HG03571 (cell line): ENCODE results near the gene ARMC2.
"Not testable (repeated sequence)": the region's sequence is repeated elsewhere in the genome, so short reads cannot be mapped to it uniquely, and the experiment has no call there.

ENCODE experiments used
- ATAC-seq: cut with Tn5 transposase; IDR thresholded peaks from one replicate; pipeline ENCODE4 v1.9.1; 2021; ENCODE audit not compliant: unreplicated experiment

ARMC2 gene

DNA sequence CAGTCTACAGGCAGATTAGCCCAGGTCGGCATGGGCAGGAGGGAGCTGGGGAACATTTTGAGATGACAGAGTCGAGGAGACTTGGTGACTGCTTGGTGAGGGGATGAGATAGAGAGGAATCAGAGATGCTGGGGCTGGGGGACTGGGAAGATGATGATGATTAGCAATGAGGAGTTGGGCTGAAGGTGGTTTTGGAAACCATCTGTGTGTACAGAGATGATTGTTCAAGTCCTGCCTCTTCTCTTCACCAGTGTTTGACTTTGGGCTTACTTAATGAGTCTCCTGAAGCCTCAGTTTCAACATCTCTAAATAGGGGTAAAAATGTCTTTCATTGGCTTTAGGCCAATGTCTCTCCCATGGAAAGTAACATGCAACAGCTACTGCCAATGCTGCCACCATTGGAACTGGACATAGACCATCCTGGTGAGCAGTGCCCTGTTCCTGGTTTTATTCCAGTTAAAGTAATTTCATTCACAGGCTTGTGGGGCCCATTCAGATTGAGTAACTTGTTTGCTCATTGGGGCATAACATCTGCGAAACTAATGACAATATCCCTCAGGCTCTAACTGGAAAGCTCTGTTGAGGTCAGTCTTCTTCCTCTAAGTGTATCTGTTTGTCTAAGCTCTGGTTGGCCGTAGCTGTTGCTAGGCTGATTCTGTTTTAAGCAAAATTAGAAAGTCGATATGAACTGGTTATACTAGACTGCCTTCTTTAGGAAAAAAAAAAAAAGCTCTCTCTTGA lies 99.1 kb downstream of the ARMC2 start:
- ATAC-seq = no peak

- no peak for ATAC-seq
These were observed 100.0 kb downstream of the ARMC2 start for GRCh38 chr6:108948181-108948661.

DNA sequence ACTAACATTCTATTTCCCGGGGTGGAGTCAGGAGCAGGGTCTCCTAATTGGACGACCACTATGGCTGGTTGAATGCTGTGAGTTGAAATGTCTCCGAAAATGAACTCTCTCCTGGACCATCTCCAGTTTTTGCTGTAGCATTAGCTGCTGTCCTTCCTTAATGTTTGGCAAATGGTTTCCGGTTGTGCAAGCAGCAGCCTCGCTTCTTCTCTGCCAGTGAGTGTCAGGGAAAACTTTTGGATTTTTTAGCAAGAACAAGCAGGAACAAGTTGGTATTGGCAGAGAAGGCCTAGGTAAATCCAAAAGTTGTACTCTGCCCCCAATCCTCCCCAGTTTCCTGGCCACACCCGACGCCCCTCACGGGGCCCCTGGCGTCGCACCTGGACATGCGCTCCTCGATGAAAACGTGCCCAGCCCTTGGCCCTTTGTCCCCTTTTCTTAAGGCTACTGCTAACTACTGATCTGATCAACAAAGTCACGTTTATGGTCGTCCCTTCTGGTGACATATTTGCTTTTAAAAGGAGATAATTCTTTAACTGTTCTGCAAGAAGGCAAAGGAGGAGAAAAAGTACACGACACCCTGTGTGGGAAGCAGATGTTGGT lies 103.2 kb downstream of the ARMC2 start:
- no peak for ATAC-seq

DNA sequence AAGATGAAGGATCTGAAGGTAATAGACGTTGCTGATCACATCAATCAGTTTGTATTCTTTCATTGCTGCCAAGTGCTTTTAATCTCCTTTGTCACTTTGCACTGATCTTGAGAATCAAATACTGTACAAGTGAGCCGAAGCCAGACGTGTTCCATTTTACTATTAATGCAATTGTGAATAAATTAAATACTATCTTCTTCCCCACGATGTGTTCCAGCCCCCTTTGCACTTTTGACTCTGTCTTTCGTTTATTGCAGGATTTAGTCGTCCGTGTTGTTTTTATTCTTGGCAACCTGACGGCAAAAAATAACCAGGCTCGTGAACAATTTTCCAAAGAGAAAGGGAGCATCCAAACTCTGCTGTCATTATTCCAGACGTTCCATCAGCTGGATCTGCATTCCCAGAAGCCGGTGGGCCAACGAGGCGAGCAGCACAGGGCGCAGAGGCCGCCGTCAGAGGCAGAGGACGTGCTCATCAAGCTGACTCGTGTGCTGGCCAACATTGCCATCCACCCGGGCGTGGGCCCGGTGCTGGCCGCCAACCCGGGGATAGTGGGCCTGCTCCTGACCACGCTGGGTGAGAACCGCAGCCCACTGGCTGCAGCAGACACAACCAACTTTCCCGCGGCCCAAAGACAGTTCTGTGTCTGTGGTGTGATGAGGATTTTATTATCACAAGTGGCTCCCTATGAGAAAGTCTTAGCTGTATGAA lies 104.7 kb downstream of the ARMC2 start:
- no peak for ATAC-seq

DNA sequence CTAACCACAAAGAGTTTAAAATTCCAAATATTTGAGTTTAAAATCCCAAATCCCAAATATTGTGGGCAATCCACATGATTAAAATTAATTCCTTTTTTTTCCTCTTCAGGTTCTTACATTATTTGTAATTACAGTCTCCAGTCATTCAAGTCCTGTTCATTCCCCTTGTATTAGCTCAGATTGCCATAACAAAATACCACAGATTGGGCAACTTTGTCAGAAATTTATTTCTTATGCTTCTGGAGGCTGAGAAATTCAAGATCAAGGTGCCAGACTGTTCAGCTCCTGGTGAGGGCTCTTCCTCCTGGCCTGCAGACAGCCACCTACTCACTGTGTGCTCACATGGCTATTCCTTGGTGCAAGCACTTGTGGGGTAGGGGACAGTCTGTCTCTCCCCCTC lies 105.5 kb downstream of the ARMC2 start:
- ATAC-seq = no peak

GRCh38 chr6:108955329-108955949 lies 107.2 kb downstream of the ARMC2 start:
- ATAC-seq = no peak

- no peak for ATAC-seq
These were observed 109.0 kb downstream of the ARMC2 start for GRCh38 chr6:108957221-108957620.

DNA sequence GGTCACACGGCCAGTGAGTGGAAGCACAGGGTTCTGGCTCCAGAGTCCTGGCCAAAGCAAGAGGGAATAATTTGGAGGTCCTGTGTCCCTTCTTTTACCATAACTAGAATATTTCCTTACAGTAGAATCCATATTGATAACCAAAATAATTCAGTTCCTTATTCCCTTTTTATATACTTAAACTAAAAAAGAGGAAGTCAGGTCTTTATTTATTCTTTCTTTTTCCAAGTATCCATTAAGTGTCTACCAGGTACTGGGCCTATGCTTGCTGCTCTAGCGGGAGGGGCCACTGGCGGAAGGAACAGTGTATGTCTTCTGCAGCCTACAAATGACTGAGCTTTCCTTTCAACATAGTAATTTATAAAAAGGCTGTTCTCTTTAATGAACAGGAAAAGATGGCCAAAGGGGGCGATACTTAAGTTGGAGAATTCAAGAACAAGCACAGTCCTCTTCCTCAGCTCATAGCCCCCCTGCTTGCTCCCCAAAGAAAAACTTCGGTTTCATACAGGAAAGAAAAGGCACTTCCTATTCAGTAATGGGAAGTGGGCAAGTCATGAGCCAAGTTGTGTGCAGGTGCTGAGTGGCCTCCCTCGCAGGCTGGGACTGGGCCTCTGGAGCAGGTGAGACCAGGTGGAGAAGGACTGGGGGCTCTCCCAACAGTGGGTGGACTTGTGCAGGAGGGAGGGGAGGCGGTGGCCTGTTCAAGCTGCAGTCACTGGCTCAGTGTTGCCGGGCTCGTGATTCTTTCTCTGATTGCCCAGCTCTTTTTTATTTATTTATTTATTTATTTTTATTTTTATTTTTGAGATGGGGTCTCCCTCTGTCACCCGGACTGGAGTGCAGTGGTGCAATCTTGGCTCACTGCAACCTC lies 110.9 kb downstream of the ARMC2 start:
- ATAC-seq = no peak

GRCh38 chr6:108959972-108960582 lies 111.9 kb downstream of the ARMC2 start:
- ATAC-seq = no peak

DNA sequence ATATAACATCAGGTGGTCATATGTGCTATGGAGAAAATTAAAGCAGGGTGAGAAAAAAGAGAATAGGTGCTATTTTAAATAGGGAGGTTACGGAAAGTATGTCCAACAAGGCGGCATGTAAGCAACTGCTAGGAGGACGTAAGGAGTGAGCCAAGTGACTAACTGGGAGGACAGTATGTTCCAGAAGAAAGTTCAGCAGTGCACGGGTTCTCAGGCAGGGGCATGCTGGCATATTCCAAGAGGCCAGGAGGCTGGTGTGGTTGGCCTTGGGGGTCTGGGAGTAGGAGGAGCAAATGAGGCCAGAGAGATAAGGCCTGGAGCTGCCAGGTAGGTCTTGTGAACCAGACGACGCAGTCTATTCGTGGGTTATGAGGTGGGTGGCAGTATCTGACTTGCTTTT lies 112.4 kb downstream of the ARMC2 start:
- no peak for ATAC-seq

- no peak for ATAC-seq
These were observed 112.9 kb downstream of the ARMC2 start for GRCh38 chr6:108961077-108961476.

- no peak for ATAC-seq
These were observed 113.8 kb downstream of the ARMC2 start for GRCh38 chr6:108961985-108962384.

GRCh38 chr6:108966251-108966650 lies 118.0 kb downstream of the ARMC2 start:
- ATAC-seq = no peak

DNA sequence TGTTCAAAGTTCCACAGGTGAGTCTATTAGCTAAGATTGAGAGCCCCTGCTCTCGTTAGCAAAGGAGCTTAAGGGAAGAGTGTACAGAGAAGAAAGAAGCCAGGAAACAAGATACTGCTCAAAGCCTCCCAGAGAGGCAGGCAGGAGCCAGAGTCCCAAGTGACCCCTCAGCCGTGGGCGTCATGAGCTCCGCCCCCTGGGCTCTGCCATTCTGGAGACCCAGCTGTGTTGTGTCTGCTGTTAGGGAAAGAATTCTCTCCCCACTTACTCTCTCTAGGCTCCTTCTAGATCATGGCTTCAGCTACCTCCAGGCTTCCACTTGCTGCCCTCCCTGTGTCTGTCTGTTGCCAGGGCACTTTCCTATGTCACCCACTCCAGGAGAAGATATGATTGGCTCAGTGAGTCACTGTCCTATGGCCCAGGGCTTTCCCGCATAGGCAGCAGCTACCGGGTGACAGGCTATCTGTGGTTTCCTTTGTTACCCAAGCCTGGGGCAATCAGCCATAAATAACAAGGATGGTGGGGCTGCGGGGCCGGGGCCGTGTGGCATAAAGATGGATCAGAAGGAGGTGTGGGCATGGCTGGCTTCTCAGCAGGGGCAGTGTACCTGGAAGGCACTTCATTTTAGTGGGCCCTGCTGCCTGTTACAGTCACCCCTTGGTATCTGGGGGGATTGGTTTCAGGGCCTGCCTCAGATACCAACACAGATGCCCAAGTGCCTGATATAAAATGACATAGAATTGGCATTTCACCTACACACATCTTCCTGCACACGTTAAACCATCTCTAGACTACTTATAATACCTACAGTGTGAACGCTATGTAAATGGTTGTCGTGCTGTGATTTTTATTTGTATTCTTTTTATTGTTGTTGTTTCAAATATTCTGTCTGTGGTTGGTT lies 118.9 kb downstream of the ARMC2 start:
- no peak for ATAC-seq

GRCh38 chr6:108968325-108969316 lies 120.4 kb downstream of the ARMC2 start:
- no peak for ATAC-seq

- ATAC-seq = no peak
These were observed 121.6 kb downstream of the ARMC2 start for GRCh38 chr6:108969776-108970175.

DNA sequence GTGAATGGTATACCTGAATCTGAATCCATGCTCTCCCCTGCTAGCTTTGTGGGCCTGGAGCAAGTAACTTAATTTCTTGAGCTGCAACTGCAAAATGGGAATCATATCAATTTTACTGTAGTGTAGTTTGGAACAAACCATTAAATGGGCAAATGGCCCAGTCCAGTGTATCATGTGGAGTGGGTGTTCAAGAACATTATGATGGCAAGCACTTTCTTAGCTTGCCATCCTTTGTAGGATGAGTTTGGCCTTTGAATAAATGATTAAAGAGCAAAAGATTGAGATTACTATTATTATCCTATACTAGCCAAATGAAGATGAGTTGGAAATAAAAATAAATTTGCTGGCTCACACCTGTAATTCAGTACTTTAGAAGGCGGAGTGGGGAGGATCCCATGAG lies 126.0 kb downstream of the ARMC2 start:
- no peak for ATAC-seq

- ATAC-seq = not testable (repeated sequence)
These were observed 130.4 kb downstream of the ARMC2 start for GRCh38 chr6:108978638-108979037.
